LHCN-M2 (cell line): ENCODE measurements around the gene MUC13. TPM values are rescaled to one million over a fixed set of nuclear protein-coding genes. Genes with fewer than 3 reads are reported as not detected.

Experiments used
- DNase-seq: peaks from one replicate; pipeline ENCODE4 v3.0.0-alpha.2; 2012; ENCODE audit warnings: low read depth
- total RNA-seq: library from RNA; depleted of rRNA; stranded (reverse); fragments of >200 nt; gene quantifications from 2 replicates; pipeline ENCODE4 v1.2.3, GENCODE V29; 2014

Gene MUC13
- total RNA-seq, 1 experiment from 2014 or later: 0.17 TPM

DNA sequence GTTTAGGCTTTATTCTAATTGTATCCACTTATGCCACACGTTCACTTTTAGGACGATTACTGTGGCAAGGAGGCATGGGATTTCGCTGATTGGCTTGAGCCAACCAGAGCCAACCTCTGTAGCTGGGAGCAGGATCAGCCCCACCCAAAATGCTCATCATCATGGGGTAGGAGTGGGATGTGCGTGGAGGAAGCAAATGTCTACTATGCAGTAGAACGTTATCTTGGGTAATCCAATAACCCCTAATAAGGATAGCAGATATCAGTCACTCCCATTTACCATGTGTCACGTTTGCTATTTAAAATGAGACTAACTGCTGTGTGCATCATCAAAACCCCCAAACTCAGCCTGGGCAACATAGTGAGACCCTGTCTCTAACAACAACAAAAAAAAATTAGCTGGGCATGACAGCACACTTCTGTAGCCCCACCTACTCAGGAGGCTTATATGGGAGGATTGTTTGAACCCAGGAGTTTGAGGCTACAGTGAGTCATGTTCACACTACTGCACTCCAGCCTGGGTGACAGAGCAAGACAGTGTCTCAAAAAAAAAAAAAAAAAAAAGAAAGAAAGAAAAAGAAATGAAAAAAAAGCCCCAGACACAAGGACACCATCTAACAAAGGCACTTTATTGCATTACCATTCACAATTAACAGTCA, 29.6 kb downstream of the MUC13 start:
- no peak for DNase-seq

DNA sequence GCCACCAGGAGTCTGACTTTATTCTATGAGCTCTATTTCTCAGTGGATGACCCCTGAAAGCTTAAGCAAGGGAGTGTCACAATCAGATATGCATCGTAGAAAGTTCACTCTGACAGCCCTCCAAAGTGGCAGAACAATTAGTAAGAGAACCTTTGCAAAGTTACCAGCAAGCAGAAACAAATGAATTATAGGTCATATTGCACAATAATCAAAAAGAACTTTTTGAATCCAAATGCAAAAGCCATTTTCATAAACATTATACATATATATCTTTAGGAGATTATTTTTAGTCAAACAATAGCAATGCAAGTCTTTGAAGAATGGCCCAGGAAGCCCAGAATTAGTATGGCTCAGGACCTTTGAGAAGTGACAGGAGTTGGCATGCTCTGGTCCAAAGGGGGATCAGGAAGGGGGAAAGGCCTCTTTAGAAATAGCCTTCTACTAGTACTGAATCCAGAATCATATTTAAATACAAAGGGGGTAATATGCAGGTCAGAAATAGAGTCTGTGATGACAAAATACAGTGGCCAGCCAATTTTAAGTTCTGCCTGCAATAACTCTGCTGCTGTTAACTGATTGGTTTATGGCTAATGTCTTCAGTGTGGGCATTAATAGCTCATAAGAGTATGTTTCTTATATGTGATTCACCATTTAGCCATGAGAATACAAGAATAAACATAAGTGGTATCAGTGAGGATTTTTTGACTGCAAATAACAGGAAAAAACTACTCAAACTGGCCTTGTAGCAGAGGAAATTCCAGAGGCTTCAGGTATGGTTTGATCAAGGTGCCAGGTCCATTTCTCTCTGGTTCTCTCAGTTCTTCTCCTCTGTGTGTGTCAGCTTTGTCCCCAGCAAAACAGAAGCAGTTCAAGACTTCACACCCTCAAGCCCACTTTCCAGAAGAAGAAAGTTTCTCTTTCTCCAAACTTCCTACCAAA, 30.4 kb downstream of the MUC13 start:
- DNase-seq: no peak

DNA sequence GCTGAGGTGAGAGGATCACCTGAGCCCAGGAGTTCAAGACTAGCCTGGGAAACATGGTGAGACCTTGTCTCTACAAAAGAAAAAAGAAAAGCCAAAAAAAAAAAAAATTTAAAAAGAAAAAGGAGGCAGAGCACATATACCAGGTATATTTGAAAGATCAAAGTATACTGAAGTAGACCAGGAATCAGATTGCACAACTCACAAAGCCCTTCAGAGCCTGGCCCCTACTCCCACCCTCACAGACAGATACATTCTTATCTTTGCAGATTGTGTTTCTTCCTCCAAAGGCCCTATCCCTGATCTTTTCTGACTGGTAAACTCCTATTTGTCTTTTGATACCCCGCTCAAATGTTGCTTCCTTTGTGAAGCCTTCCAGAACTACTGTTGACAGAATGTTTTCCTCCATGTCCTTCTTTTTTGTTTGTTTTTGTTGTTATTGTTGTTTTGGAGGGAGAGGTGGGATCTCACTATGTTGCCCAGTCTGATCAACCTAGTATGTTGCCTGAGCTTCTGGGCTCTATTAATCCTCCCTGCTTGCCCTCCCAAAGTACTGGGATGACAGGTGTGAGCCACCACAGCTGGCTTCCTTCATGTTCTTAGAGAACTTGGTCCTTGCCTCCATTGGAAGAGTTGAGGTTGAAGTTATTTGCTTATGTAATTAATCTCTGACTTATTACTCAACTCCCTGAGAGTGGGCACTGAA, 37.6 kb downstream of the MUC13 start:
- peak; percentile 21 for DNase-seq

DNA sequence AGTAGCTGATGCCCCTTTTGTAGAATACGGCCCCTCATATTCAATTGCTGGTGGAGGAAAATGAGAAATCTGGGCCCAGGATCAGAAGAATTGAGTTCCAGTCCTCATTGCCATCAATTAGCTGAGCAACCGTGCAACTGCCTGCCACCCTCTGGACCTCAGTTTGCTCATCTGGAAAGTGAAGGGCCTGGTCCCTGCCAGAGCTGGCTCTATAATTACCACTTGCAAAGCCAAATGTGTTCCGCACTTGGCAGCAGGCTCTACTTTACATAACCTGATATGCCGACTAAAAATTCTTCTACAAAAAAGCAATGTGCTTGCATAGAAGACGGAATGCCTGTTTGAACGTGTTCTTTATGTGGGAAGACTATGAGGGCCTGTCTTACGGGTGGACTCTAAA, 38.8 kb downstream of the MUC13 start:
- DNase-seq: no peak

DNA sequence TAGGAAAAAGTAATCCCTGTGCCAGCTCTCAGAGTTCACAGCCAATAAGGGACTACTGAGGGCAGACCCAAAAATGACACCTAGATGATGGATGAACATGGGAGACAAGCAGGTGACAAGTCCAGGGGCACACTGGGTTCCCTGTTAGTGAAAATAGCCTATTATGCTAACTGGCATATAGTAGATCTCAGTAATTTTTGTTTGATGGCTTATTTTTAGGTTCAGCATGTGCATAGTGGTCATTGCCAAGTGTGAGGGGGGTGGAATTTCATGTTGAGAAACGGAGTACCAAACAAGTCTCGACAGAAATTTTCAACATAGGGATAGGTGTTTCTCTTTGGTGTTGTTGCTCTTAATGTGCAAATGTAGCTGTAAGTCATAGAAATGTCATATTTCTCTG, 41.0 kb downstream of the MUC13 start:
- DNase-seq: no peak

DNA sequence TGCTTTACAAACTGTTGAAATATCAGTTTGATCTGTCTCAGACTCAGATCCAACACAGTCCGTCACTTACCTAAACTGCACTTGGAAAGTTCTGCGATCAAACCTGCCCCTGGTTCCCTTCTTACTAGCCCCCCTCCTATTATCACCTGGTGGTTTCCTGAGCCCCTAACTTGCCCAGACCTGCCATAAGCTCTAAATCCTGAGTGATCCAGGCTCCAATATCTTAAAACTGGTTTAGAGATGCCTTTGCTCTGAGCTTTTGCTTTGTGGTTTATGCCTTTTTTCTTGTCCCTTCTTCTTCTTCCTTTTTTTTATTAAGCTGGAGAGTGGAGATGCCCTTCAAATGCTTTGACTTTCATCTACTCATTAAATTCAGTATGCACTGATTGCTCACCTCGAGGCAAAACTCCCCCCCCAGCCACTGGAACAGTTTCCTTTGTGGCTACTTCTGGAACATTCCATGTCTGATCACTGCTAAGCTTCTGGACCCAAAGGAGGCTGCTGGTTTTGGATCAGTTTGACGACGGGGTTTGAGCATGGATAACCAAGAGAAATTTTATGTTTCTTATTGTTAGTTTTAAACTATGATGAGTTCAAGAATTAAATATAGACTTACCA, 43.9 kb downstream of the MUC13 start:
- no peak for DNase-seq

DNA sequence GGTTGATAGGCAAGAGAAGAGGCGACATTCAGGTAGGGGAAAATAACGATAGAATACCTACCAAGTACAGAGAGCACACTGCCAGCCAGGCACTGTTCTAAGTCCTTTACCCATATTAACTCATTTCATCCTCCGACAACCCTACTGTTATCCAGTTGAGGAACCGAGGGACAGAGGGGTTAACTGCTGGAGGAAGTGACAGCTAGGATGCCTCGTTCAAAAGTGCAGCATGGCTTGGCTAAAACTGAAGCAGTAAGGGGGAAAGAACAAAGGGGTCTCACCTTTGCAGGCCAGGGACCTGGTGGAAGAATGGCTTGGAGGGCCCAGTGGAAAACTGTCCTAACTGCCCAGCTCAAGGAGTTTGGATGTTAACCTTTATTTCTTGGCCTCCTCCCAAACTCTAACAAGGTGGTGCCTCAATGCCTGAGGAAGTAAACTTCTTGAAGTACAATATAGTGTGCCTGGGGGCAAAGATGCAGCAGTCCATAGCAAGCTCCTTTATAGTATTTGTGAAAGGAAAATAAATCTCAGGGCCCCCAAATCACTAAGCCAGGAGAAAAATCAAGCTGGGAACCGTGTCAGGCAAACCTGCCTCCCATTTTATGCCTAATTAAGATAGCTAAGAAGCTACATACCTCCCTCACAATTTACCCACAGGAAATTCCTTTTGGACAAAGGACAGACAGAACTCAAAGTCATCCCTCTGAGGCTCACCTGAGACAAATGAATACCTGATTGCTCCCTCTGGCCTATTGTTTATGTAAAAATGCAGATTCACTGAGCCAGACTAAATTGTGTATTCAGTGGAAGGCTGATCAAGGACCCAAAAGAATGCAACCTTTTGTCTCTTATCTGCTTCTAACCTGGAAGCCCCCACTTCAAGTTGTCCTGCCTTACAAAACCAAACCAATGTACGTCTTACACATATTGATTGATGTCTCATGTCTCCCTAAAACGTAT, 45.8 kb downstream of the MUC13 start:
- DNase-seq: no peak

DNA sequence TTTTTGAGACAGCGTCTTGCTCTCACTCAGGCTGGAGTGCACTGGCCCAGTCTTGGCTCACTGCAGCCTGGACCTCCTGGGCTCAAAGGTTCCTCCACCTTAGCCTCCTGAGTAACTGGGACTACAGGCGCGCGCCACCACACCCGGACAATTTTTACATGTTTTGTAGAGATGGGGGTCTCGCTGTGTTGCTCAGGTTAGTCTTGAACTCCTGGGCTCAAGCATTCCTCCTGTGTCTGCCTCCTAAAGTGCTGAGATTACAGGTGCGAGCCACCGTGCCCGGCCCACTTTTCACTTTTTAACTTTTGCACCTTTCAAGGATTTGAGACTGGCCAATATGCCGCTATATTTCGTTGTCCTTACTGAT, 46.6 kb downstream of the MUC13 start:
- DNase-seq: no peak

DNA sequence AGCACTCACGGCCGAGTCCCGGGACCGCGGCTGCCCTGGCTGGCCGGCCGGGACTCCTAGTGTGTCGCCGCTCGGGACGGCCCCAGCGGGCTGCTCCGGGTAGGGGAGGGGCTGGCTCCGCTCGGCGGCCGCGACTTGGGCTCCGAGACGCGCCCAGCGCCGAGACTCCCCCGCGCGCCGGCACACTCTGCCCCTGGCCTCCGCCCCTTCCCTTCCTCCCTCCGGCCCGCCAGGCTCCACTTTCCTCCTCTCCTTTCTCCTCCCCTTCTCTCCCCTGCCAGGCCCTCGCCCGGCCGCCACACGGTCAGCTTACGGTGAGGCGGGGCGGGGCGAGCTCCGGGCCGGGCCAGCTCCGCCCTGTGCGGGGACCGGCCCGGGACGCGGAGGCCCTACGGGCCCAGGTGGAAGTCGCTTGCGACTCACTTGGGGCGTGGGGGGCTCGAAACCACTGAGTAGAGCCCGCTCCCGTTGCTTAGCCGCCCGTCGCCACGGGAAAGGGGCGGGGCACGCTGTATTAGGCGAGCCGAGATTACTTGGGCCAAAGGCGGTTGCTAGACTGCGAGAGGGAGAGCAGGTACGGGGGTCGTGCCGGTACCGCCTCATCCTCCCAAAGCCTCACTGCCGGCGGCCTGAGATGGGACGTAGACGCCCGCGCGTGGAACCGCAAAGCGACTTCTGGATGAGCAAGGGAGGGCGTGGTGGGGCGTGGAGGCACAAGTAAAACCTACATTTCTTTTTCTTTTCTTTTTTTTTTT, 47.2 kb downstream of the MUC13 start, which contains the start of gene ITGB5:
Gene ITGB5, minus strand, starts transcription at position 189 of the 755 bp plus-strand sequence. CDS start 365 bp downstream, outside the sequence.
- DNase-seq: peak; percentile 80

DNA sequence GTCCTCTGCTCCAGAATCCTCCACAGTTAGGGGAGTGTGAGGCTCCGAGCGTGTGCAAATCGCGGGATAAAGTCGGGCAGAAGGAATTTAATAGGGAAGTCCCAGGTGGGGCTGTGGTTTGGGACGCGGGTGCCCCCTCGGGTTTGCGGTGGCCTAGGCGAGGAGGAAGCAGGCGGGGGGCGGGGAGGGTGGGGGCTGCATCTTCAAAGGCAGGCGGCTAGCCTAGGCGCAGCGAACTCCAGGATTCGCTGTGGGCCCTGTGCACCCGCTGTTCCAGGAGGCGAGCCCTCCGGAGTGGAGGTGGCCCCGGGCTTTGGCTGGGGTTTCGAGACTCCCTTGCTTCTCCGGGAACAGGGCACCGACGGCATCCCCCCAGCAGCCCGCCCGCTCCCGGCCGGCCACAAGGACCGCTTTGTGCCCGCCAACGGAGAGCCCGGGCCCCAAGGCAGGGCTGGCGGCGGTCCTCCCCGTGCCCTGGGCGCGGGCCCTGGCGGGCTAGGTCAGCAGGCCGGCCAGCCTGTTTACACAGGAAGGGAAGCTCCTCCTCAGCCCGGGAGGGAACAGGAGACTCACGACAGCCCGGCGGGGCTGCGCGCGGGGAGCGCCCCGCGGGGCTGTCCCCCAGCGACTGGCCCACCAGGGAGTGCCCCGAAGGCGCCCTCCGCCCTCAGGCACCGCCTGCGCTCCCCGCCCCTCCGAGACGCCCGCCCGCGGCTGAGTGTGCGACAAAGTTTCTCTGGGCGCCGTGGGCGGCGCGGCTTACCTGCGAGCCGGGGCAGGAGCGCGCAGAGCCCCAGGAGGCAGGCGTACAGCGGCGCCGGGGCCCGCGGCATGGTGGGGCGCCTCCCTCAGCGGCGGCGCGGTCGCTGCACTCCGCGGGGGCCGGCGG, 48.1 kb downstream of the MUC13 start:
- DNase-seq: peak; percentile 50

DNA sequence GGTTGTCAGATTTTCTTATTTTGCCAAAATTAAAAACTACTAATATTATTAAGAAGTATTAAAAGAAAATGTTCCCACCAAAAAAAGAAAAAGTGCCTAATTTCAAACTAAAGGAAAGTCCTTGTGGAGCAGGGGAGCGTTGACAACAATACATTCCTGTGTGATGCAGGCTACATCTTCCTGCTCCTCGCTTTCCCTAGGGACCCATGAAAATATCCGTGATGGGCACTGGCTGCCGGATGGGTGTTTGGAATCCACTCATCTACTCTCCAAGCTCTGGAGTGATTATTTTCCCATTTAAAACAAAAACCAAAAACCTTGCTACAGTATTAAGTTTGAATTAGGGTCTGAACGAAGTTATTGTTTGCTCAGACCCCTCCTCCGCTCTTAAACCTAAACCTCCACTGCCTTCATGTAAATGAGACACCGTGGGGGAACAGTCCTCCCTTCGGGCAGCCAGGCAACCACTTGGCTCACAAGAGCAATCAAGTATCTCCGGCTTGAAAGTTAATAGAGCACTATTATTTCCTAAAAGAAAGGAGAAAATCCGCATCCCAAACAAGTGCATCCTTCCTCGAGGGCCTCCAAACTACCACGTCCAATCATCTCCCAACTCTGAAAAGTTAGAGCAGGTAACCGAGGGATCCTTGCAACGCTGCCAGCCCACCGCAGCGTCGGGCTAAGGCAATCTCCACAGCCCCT, 48.9 kb downstream of the MUC13 start:
- peak; percentile 77 for DNase-seq

DNA sequence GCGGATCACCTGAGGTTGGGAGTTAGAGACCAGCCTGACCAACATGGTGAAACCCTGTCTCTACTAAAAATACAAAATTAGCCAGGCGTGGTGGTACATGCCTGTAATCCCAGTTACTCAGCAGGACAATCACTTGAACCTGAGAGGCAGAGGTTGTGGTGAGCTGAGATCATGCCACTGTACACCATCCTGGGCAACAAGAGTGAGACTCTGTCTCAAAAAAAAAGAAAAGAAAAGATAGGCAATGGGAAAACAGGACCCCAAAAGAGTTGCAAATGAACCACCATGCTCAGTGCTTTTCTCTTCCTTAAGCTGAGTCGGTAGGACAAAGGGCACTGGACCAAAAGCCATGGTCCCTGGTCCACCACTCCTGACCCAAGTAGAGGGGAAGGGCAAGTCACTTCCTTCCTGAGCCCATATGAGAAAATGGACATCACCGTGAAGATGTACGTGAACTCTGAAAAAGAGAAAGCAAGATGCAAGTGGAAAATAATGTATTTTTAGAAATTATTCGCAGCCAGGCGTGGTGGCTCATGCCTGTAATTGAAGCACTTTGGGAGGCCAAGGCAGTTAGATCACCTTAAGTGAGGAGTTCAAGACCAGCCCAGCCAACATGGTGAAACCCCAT, 50.0 kb downstream of the MUC13 start:
- no peak for DNase-seq

DNA sequence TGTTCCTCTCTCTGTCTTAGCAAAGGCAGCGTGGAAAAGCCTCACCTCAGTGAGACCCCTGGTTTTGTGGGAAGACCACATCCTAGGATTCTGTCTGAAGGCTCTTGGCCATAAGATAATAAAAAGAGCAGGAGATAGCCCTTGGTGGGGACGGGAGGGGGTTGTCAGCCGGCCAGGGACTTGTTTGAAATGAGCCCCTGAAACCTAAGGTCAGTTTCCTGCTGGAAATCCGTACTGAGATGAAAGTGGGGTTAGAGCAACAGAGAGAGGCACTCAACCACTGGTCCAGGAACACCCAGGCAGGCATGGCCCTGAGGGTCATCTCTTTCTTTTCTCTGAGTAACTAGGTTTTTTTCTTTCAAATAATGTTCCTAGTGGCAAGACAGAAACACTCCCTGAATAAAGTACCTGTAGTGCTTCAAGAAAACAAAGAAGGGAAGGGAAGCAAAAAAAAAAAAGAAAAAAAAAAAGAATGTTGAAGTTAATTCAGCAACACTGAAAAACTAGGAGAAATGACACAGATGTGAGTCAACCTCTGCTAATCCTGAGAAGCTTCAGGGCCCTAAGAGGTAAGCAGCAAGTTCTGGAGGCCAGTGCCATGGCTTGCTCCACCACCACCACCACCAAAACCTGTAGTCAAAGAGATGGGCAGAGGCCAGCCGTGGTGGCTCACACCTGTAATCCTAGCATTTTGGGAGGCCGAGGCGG, 50.6 kb downstream of the MUC13 start:
- DNase-seq: no peak

DNA sequence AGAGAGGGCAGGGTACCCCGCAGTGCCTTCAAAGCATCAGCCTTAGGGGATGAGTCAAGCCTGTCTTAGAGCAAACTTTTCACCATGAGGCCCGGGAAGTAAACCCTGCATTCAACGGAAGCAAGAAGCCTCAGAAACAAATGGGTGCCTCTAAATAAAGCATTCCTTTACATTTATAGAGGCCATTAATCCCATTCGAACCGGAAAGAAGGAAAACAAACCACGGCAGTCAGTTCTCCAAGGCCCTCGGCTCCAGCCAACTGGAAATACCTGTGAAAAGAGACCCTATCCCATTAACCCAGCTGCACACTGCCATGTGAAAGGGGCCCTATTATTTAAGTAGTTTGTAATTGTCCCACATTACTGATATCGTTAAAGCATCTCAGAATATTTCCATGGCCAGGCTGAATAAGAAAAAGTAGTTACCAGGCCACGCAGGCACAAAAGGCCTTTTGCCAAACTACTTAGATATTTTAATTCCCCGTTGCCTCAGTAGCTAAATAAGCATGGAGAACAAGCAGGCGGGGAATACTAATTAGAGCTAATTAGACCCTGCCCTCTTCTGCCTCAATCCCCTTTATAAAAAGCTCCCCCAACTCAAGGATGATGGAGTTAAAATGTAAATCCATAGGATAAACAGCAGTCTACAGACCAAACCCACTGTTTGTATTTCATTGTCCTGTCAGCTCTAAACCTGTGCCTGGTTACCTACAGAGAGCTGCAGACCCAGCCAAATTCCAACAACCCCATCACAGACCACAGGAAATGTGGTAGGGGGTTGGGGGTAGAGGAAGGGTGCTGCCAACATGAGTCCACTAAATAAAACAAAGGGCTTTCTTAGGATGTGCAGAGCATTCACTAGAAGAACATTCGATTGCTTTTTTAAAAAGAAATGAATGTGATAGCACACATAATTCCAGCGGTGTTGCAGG, 51.5 kb downstream of the MUC13 start:
- no peak for DNase-seq

DNA sequence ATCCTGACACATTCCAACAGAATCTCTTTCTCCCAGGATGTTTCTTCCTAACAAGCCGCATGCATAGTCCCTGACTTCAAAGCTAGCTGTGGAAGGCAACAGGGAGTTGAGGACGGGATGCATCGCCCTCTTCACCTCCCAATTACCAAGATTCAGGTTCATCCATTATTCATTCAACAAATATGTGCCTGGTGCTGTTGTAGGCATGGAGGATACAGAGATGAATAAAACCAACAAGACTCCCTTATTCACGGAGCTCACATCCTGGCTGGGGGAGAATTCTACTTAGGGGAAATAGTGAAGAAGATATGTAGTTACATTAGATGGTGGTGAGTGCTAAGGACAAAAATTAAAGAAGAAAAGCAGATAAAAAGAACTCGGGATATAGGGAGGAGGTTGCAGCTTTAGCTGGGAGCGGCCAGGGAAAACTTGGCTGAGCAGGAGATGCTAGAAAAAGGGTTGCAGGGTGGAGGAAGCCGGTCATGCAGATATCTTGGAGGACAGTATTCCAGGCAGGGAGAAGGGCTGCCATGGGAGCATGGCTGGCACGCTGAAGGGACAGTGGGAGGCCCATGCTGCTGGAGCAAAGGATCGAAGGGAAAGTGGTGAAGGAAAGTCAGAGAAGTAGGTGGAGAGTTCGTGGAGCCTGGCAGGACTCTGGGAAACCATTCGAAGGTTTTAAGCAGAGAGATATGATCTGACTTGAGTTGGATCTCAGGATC, 52.4 kb downstream of the MUC13 start:
- no peak for DNase-seq
